ENCODE results near the gene SLC38A6.

Gene SLC38A6

DNA sequence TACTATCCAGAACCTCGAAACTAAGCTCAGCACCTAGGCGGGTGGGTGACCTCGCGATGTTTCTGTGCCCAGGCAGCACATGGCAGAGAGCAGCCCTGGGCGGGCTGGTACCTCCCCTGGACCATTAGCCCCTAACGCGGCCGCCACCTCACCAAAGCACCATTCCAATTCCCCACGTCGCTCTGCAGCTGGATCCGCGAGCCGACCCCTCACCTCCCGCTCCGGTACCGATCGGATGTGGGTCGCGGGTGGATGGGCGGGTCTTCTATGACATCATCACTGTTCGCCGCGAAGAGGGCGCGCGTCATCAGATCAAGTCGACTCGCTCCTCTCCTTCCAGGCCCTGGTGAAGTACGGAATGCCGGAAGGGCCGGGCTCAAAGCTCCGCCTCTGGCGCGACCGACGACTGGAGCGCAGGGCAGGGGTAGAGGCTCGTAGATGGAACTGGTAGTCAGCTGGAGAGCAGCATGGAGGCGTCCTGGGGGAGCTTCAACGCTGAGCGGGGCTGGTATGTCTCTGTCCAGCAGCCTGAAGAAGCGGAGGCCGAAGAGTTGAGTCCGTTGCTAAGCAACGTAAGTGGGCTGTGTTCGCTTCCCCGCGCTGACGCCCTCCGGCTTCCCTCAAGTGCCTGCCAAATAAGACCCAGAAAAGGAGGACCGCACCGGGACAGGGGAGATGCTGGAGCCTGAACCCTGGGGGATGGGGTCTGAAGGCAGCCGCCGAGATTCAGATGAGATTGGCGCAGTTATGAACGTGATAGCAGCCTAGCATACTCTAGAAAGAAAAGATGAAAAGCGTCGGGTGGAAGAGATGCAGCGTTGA lies at the start of gene SLC38A6, which contains the start of gene TRMT5:
Gene SLC38A6, plus strand, starts transcription at position 435 of the 822 bp plus-strand sequence. Its CDS starts 33 bp downstream, at position 468.
Gene TRMT5, minus strand, starts transcription at position 269 of the 822 bp plus-strand sequence. Its CDS starts 106 bp downstream, at position 163.
- TF ChIP-seq, protein P1, sequence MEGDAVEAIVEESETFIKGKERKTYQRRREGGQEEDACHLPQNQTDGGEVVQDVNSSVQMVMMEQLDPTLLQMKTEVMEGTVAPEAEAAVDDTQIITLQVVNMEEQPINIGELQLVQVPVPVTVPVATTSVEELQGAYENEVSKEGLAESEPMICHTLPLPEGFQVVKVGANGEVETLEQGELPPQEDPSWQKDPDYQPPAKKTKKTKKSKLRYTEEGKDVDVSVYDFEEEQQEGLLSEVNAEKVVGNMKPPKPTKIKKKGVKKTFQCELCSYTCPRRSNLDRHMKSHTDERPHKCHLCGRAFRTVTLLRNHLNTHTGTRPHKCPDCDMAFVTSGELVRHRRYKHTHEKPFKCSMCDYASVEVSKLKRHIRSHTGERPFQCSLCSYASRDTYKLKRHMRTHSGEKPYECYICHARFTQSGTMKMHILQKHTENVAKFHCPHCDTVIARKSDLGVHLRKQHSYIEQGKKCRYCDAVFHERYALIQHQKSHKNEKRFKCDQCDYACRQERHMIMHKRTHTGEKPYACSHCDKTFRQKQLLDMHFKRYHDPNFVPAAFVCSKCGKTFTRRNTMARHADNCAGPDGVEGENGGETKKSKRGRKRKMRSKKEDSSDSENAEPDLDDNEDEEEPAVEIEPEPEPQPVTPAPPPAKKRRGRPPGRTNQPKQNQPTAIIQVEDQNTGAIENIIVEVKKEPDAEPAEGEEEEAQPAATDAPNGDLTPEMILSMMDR (IDR thresholded peaks at IDR 0.05; ENCODE audit: borderline replicate concordance, insufficient read depth, low read depth, low read length) = no peak
- peak within 1 kb of the TSS; percentile 99 for H3K4me3 ChIP-seq (ENCODE audit: low read depth, low read length)

DNA sequence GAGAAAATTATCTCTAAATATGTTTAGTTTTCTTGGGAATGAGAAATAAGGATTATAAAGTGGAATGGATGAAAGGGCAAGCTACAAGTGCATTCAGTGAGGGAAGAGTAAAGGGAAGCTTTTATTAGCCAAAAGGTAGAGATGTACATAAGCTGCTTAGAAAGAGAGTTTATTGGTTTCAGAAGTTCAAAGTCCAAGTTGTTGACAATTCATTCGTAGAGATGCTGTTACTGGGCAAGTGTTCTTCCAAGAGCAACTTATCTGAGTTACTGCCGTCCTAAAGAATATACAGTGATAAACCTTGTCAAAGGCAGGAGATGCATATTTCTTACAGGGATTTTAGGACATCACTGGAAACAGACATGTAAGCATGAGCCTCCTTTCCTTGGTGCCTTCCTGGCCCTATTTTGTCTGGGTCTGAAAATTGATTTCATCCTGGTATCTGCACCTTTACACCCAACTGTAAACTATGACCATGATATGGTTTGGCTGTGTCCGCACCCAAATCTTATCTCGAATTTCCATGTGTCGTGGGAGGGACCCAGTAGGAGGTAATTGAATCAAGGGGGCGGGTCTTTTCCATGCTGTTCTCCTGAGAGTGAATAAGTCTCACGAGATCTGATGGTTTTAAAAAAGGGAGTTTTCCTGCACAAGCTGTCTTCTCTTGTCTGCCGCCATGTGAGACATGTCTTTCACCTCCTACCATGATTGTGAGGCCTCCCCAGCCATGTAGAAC lies 47.0 kb upstream of the SLC38A6 start:
- TF ChIP-seq, protein P1 (IDR thresholded peaks at IDR 0.05; ENCODE audit: borderline replicate concordance, insufficient read depth, low read depth, low read length) = no peak
- H3K4me3 ChIP-seq (ENCODE audit: low read depth, low read length) = no peak overlapping the region

DNA sequence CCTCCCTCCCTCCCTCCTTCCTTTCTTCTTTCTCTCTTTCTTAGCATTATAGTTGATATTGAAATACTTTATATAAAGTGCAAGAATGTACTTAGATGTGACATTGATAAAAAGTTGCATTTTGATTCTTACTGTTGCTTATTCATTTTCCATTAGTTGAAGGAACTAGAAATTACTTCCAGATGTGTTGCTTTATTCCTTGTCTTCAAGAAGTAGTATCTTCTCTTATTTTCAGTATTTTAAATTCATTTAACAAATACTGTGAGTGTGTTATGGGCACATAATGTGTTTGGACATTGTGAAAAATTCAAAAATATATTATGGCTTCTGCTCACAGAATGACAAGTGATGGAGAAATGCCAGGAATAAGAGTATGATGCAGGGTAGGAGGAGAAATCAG lies 45.7 kb upstream of the SLC38A6 start:
- TF ChIP-seq, protein P1 (IDR thresholded peaks at IDR 0.05; ENCODE audit: borderline replicate concordance, insufficient read depth, low read depth, low read length) = no peak
- H3K4me3 ChIP-seq (ENCODE audit: low read depth, low read length) = no peak overlapping the region

DNA sequence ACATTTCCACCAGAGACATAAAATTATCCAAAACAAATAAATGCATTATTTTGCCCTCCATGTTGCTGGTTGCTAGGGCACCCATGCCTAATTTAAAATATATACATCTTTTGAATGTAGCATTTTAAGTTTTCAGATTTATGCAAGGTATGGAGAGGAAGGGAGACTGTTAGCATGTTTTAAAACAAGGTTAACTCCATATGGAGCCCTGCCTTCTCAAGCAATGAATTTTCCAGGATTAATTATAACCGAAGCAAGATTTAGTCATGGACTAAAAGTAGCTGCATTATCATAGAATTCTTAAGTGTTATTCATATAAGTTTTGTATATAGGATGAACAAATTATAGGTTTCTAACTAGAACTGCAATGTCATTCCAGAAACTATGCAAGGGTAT lies 37.4 kb upstream of the SLC38A6 start:
- TF ChIP-seq, protein P1 (IDR thresholded peaks at IDR 0.05; ENCODE audit: borderline replicate concordance, insufficient read depth, low read depth, low read length) = no peak
- no peak overlapping the region for H3K4me3 ChIP-seq (ENCODE audit: low read depth, low read length)

DNA sequence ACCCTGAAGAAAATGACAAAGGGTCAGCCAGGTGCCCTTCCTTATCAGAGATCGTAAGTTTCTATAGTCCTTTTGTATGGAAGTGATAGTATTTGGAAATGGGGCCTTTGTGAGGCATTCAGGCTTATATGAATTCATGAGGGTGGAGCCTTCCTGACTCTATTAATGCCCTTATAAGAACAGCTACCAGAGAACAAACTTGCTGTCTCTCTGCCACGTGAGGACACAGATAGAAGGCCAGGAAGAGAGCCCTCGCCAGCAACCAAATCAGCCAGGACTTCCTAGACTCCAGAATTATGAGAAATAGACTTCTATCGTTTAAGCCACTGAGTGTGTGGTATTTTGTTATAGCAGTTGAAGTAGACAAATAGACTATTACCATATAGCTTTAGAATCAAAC lies 36.8 kb upstream of the SLC38A6 start:
- no peak overlapping the region for H3K4me3 ChIP-seq (ENCODE audit: low read depth, low read length)
- TF ChIP-seq, protein P1 (IDR thresholded peaks at IDR 0.05; ENCODE audit: borderline replicate concordance, insufficient read depth, low read depth, low read length) = no peak

DNA sequence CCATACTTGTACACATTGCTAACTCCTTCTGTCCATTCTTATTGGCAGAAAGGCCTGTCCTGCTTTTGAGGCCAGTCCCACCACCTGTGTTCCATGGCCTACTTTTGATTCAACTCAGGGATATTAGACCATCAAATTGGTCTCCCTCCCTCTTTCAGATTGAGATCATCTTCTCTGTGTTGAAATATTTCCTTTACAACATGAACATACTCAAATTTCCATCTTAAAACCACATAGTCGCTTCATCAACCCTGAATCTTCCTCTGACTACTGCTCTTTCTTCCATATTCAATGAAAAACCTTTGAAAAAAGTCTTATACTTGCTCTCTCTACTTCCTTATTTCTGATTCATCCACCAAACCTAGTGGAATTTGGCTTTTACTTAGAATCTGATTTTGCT lies 35.1 kb upstream of the SLC38A6 start:
- TF ChIP-seq, protein P1 (IDR thresholded peaks at IDR 0.05; ENCODE audit: borderline replicate concordance, insufficient read depth, low read depth, low read length) = no peak
- H3K4me3 ChIP-seq (ENCODE audit: low read depth, low read length) = no peak overlapping the region
